ENCODE measurements around the gene HGS. TPM values are rescaled to one million over a fixed set of nuclear protein-coding genes. Genes with fewer than 3 reads are reported as not detected.

The HGS gene
- total RNA-seq, 1 experiment from 2014 or later: 240 TPM

GRCh38 chr17:81667754-81668153, 16.1 kb upstream of the HGS start:
- intact Hi-C loops (cut with micrococcal nuclease; ENCODE audit: unreplicated experiment): loop anchor here (5.0 kb wide), 1 partner anchor 35 kb away; no protein-coding TSS in a partner anchor
- ChIA-PET CTCF (interaction anchor here (0.7 kb wide), 1 partner anchor 19 kb away, joined by 3 read pairs; no protein-coding TSS in a partner anchor), POLR2A (interaction anchor here (0.7 kb wide), 1 partner anchor 148 kb away, joined by 8 read pairs; no protein-coding TSS in a partner anchor)
- Histone ChIP-seq H3K9me3 (ENCODE audit: control insufficient read depth, insufficient read depth, low read depth, low read length) (no peaks in the 10 kb centered on the region), H3K36me3 (ENCODE audit: control insufficient read depth, insufficient read depth, low read length) (no peaks in the 10 kb centered on the region; the same call in 1 of the 2 replicates), H3K4me3 (ENCODE audit: low read depth in 2 of 2, low read length in 2 of 2) (peak overlapping the region; percentile 86 to 88), H3K4me1 (ENCODE audit: control insufficient read depth, insufficient read depth, low read length) (peaks cover 21% of the 10 kb centered on the region), H3K27ac (ENCODE audit: low read length) (peak overlapping the region; percentile 83), H3K27me3 (ENCODE audit: control insufficient read depth, insufficient read depth, low read length) (no peaks in the 10 kb centered on the region)
- TSS peak; percentile 80 for BruUV-seq (replicated peaks)
- in situ Hi-C loops (cut with HindIII; ENCODE audit: low pct_unique_long_range_greater_than_20kb, low sequenced_read_pairs): no loop called here
- ATAC-seq (no peak), DNase-seq (ENCODE audit: low read depth, low spot score) (no peak)
- TF ChIP-seq SIN3A (IDR thresholded peaks at IDR 0.05; ENCODE audit: borderline replicate concordance, insufficient read depth, low read depth, low read length): no peak
- no peak for TF ChIP-seq TCF7L2 (IDR thresholded peaks at IDR 0.05; ENCODE audit: low read depth, low read length)
- TF ChIP-seq CTCF (IDR thresholded peaks at IDR 0.05): no peak

GRCh38 chr17:81672504-81672903, 11.3 kb upstream of the HGS start:
- Histone ChIP-seq H3K4me1 (ENCODE audit: control insufficient read depth, insufficient read depth, low read length) (peaks cover 16% of the 10 kb centered on the region), H3K27me3 (ENCODE audit: control insufficient read depth, insufficient read depth, low read length) (no peaks in the 10 kb centered on the region), H3K27ac (ENCODE audit: low read length) (no peak overlapping the region), H3K9me3 (ENCODE audit: control insufficient read depth, insufficient read depth, low read depth, low read length) (no peaks in the 10 kb centered on the region), H3K36me3 (ENCODE audit: control insufficient read depth, insufficient read depth, low read length) (peaks cover 4% of the 10 kb centered on the region), H3K4me3 (ENCODE audit: low read depth in 2 of 2, low read length in 2 of 2) (no peak overlapping the region)
- in situ Hi-C loops (cut with HindIII; ENCODE audit: low pct_unique_long_range_greater_than_20kb, low sequenced_read_pairs): no loop called here
- intact Hi-C loops (cut with micrococcal nuclease; ENCODE audit: unreplicated experiment): no loop called here
- ATAC-seq (no peak), DNase-seq (ENCODE audit: low read depth, low spot score) (no peak)
- TF ChIP-seq REST (IDR thresholded peaks at IDR 0.05; ENCODE audit: insufficient read depth in 1 of 2, low read depth in 2 of 2, low read length in 1 of 2) (no peak), POLR2AphosphoS5 (IDR thresholded peaks at IDR 0.05; ENCODE audit: low read depth, low read length) (no peak), SIN3A (IDR thresholded peaks at IDR 0.05; ENCODE audit: borderline replicate concordance, insufficient read depth, low read depth, low read length) (no peak), TCF7L2 (IDR thresholded peaks at IDR 0.05; ENCODE audit: low read depth, low read length) (no peak), CTCF (IDR thresholded peaks at IDR 0.05) (no peak)
- ChIA-PET CTCF (no interaction called here), POLR2A (no interaction called here)
- no TSS peak for BruUV-seq (replicated peaks)

Data from Panc1 (cell line).